ENCODE results near the gene TMEM154.

GRCh38 chr4:152697284-152698088 is 17.7 kb upstream of the TMEM154 start:
- TF ChIP-seq, protein P1, sequence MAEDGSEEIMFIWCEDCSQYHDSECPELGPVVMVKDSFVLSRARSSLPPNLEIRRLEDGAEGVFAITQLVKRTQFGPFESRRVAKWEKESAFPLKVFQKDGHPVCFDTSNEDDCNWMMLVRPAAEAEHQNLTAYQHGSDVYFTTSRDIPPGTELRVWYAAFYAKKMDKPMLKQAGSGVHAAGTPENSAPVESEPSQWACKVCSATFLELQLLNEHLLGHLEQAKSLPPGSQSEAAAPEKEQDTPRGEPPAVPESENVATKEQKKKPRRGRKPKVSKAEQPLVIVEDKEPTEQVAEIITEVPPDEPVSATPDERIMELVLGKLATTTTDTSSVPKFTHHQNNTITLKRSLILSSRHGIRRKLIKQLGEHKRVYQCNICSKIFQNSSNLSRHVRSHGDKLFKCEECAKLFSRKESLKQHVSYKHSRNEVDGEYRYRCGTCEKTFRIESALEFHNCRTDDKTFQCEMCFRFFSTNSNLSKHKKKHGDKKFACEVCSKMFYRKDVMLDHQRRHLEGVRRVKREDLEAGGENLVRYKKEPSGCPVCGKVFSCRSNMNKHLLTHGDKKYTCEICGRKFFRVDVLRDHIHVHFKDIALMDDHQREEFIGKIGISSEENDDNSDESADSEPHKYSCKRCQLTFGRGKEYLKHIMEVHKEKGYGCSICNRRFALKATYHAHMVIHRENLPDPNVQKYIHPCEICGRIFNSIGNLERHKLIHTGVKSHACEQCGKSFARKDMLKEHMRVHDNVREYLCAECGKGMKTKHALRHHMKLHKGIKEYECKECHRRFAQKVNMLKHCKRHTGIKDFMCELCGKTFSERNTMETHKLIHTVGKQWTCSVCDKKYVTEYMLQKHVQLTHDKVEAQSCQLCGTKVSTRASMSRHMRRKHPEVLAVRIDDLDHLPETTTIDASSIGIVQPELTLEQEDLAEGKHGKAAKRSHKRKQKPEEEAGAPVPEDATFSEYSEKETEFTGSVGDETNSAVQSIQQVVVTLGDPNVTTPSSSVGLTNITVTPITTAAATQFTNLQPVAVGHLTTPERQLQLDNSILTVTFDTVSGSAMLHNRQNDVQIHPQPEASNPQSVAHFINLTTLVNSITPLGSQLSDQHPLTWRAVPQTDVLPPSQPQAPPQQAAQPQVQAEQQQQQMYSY (CRISPR knock-in tag; IDR thresholded peaks at IDR 0.05) = no peak
- TF ChIP-seq, protein P2, sequence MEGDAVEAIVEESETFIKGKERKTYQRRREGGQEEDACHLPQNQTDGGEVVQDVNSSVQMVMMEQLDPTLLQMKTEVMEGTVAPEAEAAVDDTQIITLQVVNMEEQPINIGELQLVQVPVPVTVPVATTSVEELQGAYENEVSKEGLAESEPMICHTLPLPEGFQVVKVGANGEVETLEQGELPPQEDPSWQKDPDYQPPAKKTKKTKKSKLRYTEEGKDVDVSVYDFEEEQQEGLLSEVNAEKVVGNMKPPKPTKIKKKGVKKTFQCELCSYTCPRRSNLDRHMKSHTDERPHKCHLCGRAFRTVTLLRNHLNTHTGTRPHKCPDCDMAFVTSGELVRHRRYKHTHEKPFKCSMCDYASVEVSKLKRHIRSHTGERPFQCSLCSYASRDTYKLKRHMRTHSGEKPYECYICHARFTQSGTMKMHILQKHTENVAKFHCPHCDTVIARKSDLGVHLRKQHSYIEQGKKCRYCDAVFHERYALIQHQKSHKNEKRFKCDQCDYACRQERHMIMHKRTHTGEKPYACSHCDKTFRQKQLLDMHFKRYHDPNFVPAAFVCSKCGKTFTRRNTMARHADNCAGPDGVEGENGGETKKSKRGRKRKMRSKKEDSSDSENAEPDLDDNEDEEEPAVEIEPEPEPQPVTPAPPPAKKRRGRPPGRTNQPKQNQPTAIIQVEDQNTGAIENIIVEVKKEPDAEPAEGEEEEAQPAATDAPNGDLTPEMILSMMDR (IDR thresholded peaks at IDR 0.05 in 2 of 3, conservative IDR thresholded peaks at IDR 0.05 in 1 of 3; ENCODE audit: control insufficient read depth in 2 of 3, extremely low read depth in 1 of 3, insufficient read depth in 1 of 3, low read depth in 3 of 3, low read length in 3 of 3) = no peak
- TF ChIP-seq JUNB (IDR thresholded peaks at IDR 0.05) (no peak), CEBPZ (IDR thresholded peaks at IDR 0.05; ENCODE audit: low read depth, low read length) (no peak), SUPT20H (IDR thresholded peaks at IDR 0.05; ENCODE audit: borderline replicate concordance, control insufficient read depth, low read depth, low read length) (no peak)
